ENCODE measurements around the gene RAPH1. TPM values are rescaled to one million over a fixed set of nuclear protein-coding genes. Genes with fewer than 3 reads are reported as not detected.

The RAPH1 gene
- total RNA-seq, 1 donor, result 57.2 TPM

DNA sequence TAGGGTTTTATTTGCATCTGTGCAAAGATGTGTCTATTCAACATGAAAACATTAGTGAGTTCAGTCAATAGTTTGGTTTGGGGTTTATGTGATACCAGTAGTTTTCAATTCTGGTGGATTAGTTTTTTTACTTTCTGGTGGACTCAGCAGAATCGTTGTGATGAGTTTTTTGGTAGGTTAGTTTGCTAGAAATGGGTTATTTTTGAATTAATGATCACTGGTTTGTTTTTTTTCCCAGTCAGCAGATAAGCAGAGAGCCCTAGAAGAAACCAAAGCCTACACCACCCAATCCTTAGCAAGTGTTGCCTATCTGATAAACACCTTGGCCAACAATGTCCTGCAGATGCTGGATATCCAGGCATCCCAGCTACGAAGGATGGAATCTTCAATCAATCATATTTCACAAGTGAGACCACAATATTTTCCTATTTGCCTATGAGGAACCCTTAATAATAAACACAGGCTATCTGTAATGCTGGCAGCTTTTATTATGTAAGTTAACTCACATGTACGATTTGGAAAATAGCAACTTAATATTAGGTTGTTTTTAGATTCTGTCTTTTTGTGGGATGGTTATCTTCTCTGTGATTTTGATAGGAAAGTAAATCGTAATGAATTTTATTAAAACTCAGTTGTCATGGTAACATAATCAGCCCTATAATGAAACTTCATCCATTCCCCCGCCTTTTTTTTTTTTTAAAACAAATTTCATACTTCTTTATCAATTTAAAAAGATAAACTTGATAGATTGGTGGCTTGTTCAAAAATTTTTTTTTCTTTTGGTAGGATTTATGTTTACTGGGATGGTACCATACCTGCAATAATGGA lies 168.2 kb downstream of the RAPH1 start:
- peaks cover 6% of the 10 kb centered on the region for H4K20me1 ChIP-seq (ENCODE audit: insufficient read depth, low read length)

DNA sequence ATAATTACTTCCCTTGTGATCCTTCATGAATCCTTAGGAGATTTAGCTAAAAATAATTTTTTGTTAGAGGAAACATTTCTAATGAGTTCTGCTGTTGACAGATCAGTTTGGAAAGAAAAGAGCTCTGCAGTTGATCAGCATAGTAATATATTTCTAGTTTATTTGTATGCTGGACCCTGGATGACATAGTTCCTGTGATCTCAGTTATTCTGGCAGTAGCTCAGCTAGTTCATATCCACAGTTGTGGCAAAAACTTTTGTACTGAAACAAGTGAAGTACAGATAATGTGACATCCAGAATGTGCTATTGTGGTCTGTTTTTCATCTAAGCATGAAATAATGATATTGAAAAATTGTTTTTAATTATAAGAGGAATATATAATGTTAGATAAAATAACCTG lies 173.2 kb downstream of the RAPH1 start:
- peak; percentile 66 for DNase-seq (ENCODE audit: insufficient read length, low spot score, missing footprints)
- H3K4me2 ChIP-seq (ENCODE audit: insufficient read depth, low read length), result no peak overlapping the region
- H3K4me3 ChIP-seq (ENCODE audit: insufficient read depth, low read length), result no peak overlapping the region
- TF ChIP-seq, protein P1, sequence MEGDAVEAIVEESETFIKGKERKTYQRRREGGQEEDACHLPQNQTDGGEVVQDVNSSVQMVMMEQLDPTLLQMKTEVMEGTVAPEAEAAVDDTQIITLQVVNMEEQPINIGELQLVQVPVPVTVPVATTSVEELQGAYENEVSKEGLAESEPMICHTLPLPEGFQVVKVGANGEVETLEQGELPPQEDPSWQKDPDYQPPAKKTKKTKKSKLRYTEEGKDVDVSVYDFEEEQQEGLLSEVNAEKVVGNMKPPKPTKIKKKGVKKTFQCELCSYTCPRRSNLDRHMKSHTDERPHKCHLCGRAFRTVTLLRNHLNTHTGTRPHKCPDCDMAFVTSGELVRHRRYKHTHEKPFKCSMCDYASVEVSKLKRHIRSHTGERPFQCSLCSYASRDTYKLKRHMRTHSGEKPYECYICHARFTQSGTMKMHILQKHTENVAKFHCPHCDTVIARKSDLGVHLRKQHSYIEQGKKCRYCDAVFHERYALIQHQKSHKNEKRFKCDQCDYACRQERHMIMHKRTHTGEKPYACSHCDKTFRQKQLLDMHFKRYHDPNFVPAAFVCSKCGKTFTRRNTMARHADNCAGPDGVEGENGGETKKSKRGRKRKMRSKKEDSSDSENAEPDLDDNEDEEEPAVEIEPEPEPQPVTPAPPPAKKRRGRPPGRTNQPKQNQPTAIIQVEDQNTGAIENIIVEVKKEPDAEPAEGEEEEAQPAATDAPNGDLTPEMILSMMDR (IDR thresholded peaks at IDR 0.05; ENCODE audit: extremely low read depth, low read depth, low read length), result no peak
- no peaks in the 10 kb centered on the region for H3K36me3 ChIP-seq (ENCODE audit: insufficient read depth, low read length)
- H2AFZ ChIP-seq (ENCODE audit: low read length), result no peak overlapping the region
- no peaks in the 10 kb centered on the region for H3K9me3 ChIP-seq (ENCODE audit: low read depth, low read length)
- peaks cover 83% of the 10 kb centered on the region for H3K79me2 ChIP-seq (ENCODE audit: insufficient read depth, low read length)
- peaks cover 6% of the 10 kb centered on the region for H3K4me1 ChIP-seq (ENCODE audit: insufficient read depth, low read length)
- H3K27me3 ChIP-seq (ENCODE audit: insufficient read depth, low read length), result no peaks in the 10 kb centered on the region
- no peak overlapping the region for H3K27ac ChIP-seq (ENCODE audit: low read depth, low read length)
- peaks cover 17% of the 10 kb centered on the region for H4K20me1 ChIP-seq (ENCODE audit: insufficient read depth, low read length)

More for the DNA sequence above, 168.2 kb downstream of the RAPH1 start:
- Histone ChIP-seq H3K27ac (ENCODE audit: low read depth, low read length) (no peak overlapping the region), H3K79me2 (ENCODE audit: insufficient read depth, low read length) (peaks cover 64% of the 10 kb centered on the region), H2AFZ (ENCODE audit: low read length) (no peak overlapping the region), H3K36me3 (ENCODE audit: insufficient read depth, low read length) (peaks cover 18% of the 10 kb centered on the region), H3K9me3 (ENCODE audit: low read depth, low read length) (no peaks in the 10 kb centered on the region), H3K4me2 (ENCODE audit: insufficient read depth, low read length) (no peak overlapping the region), H3K4me3 (ENCODE audit: insufficient read depth, low read length) (no peak overlapping the region), H3K4me1 (ENCODE audit: insufficient read depth, low read length) (peaks cover 3% of the 10 kb centered on the region), H3K27me3 (ENCODE audit: insufficient read depth, low read length) (no peaks in the 10 kb centered on the region)
- no peak for DNase-seq (ENCODE audit: insufficient read length, low spot score, missing footprints)
- TF ChIP-seq, protein P1 (IDR thresholded peaks at IDR 0.05; ENCODE audit: extremely low read depth, low read depth, low read length), result no peak

DNA sequence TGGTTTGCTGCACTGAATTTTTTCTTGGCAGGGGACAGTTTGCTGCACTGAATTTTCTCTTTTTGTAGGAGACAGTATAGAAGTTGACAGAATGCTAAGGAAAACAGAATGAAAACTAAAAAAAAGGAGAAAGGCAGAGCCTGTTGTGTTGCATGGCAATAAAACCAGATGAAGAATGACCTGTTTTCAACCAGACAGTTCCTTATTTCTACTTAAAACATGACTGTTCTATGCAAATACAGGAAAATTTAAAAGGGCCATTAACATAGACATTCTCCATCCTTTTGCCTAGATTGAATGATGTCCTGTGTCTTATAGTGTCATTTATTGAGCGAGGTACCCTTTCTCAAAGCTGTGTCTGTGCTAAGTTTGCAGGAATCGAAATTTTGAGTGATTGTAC lies 173.6 kb downstream of the RAPH1 start:
- Histone ChIP-seq H3K9me3 (ENCODE audit: low read depth, low read length) (no peaks in the 10 kb centered on the region), H3K27me3 (ENCODE audit: insufficient read depth, low read length) (no peaks in the 10 kb centered on the region), H3K4me1 (ENCODE audit: insufficient read depth, low read length) (peaks cover 6% of the 10 kb centered on the region), H3K27ac (ENCODE audit: low read depth, low read length) (no peak overlapping the region), H3K4me3 (ENCODE audit: insufficient read depth, low read length) (no peak overlapping the region), H2AFZ (ENCODE audit: low read length) (no peak overlapping the region), H4K20me1 (ENCODE audit: insufficient read depth, low read length) (peaks cover 17% of the 10 kb centered on the region), H3K4me2 (ENCODE audit: insufficient read depth, low read length) (no peak overlapping the region), H3K36me3 (ENCODE audit: insufficient read depth, low read length) (no peaks in the 10 kb centered on the region), H3K79me2 (ENCODE audit: insufficient read depth, low read length) (peaks cover 82% of the 10 kb centered on the region)
- TF ChIP-seq, protein P1 (IDR thresholded peaks at IDR 0.05; ENCODE audit: extremely low read depth, low read depth, low read length), result no peak
- DNase-seq (ENCODE audit: insufficient read length, low spot score, missing footprints), result no peak

DNA sequence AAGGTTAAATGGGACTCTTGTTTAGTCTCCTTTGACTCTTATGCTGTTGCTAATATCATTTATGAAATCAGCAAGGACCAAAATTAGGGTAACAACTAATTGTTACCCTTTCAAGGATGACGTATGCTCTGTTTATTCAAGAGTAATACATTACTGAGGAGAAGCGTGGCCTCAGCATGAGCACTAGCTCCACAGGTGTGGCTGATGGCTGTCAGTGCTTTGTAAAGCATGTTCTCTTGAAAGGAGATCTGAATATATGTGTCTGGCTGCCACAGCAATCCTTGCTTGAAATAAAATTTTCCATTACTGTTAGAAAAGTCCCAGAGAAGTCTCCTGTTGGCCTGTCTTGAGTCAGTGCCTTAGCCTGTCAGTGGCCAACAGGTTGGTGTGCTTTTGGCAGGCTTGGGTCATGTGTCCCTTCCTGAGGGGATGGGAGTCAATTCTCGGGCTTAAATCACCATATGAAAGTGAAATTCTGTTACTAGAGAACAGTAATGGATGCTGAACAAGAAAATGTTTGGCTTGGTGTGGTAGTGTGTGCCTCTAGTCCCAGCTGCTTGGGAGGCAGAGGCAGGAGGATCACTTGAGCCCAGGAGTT lies 174.2 kb downstream of the RAPH1 start:
- H3K27me3 ChIP-seq (ENCODE audit: insufficient read depth, low read length), result no peaks in the 10 kb centered on the region
- no peaks in the 10 kb centered on the region for H3K9me3 ChIP-seq (ENCODE audit: low read depth, low read length)
- no peak overlapping the region for H3K4me2 ChIP-seq (ENCODE audit: insufficient read depth, low read length)
- no peaks in the 10 kb centered on the region for H3K36me3 ChIP-seq (ENCODE audit: insufficient read depth, low read length)
- no peak overlapping the region for H3K27ac ChIP-seq (ENCODE audit: low read depth, low read length)
- peaks cover 6% of the 10 kb centered on the region for H3K4me1 ChIP-seq (ENCODE audit: insufficient read depth, low read length)
- TF ChIP-seq, protein P1 (IDR thresholded peaks at IDR 0.05; ENCODE audit: extremely low read depth, low read depth, low read length), result no peak
- no peak overlapping the region for H2AFZ ChIP-seq (ENCODE audit: low read length)
- peaks cover 81% of the 10 kb centered on the region for H3K79me2 ChIP-seq (ENCODE audit: insufficient read depth, low read length)
- no peak for DNase-seq (ENCODE audit: insufficient read length, low spot score, missing footprints)
- H3K4me3 ChIP-seq (ENCODE audit: insufficient read depth, low read length), result no peak overlapping the region
- peaks cover 15% of the 10 kb centered on the region for H4K20me1 ChIP-seq (ENCODE audit: insufficient read depth, low read length)

Data from osteoblast (primary cell).